22Rv1 (cell line): ENCODE measurements around the gene GAL3ST2.

Experiments
- ZFX ChIP-seq: fragments of 450-650 bp; IDR thresholded peaks from 2 replicates; pipeline ENCODE4 v1.6.1; 2017; ENCODE audit warnings: antibody characterized with exemption, borderline replicate concordance
- TF ChIP-seq, protein P1 (sequence below): fragments of 450-650 bp; IDR thresholded peaks from 2 replicates; pipeline ENCODE4 v1.5.1; 2017; ENCODE audit warnings: mild to moderate bottlenecking

DNA sequence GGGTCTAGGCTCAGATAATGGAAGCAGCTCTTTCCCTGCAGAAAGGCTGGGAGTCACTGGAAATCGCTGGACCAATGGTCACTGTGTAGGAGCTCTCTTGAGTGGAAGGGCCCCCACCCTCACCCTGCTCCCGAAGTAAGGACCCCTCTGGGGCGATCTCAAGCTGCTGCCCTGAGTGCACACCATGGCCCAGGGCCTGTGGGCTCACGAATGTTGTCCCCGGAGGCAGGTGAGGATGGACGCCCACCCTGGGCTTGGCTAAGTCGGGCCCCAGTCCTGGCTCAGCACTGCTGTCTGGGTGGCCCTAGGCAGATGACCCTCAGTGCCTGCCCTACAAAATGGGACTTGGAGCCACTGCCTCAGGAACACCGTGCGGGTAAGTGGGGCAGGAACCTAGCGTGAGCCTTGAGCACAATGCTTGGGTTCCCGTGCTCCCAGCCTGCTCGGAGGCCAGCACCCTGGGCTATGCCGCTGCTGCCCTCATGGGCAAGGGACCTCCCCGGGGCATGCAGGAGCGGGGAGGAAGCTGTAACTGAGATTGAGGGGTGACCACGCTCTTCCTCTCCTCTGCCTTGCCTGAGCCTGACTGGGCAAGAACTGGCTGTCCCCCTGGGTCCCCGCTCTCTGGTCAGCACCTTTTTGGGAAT, 38.5 kb upstream of the GAL3ST2 start:
- TF ChIP-seq, protein P1, sequence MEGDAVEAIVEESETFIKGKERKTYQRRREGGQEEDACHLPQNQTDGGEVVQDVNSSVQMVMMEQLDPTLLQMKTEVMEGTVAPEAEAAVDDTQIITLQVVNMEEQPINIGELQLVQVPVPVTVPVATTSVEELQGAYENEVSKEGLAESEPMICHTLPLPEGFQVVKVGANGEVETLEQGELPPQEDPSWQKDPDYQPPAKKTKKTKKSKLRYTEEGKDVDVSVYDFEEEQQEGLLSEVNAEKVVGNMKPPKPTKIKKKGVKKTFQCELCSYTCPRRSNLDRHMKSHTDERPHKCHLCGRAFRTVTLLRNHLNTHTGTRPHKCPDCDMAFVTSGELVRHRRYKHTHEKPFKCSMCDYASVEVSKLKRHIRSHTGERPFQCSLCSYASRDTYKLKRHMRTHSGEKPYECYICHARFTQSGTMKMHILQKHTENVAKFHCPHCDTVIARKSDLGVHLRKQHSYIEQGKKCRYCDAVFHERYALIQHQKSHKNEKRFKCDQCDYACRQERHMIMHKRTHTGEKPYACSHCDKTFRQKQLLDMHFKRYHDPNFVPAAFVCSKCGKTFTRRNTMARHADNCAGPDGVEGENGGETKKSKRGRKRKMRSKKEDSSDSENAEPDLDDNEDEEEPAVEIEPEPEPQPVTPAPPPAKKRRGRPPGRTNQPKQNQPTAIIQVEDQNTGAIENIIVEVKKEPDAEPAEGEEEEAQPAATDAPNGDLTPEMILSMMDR, result no peak
- TF ChIP-seq ZFX, result no peak
